ENCODE results near the gene MRPL52. TPM values are rescaled to one million over a fixed set of nuclear protein-coding genes. Genes with fewer than 3 reads are reported as not detected.
A peak's percentile ranks its signal among the peaks of the same experiment; 100 is the strongest.

The MRPL52 gene
- total and polyA plus RNA-seq, 2 of the 13 experiments (the other 11 are each of a cell fraction or from before 2014, with no cell fraction given): 118 to 329 TPM

DNA sequence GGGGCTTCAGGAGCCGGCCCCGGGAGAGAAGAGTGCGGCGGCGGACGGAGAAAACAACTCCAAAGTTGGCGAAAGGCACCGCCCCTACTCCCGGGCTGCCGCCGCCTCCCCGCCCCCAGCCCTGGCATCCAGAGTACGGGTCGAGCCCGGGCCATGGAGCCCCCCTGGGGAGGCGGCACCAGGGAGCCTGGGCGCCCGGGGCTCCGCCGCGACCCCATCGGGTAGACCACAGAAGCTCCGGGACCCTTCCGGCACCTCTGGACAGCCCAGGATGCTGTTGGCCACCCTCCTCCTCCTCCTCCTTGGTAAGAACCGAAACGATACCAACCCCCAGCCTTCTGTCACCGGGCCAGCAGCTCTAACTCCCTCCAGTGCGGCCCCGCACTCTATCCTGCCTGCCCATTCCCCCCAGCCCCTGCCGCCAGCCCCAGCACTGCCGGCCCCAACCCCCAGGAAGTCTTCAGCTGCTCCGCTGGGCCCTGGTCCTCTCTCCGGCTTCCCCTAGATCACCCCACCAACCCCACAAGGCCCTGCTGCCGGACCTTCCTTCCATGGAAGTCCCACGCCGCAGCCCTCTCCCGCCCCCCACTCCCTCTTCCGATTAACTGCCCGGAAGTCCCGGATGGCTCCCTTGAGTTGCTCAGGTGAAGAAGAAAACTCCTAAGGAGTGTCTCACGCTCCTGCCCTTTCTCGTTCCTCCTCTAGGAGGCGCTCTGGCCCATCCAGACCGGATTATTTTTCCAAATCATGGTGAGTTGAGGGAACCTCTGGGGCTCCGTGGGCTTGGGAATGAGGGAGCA lies 42.5 kb downstream of the MRPL52 start (continued):
- TF ChIP-seq ZBED4 (CRISPR knock-in tag; IDR thresholded peaks at IDR 0.05; ENCODE audit: borderline replicate concordance): 0 out of 2 replicates have a peak, but pooled peaks have one; percentile 11
- TF ChIP-seq IKZF5 (CRISPR knock-in tag; IDR thresholded peaks at IDR 0.05): peak; percentile 54; the same call in 1 of the 2 replicates
- TF ChIP-seq MAFK (conservative IDR thresholded peaks at IDR 0.05 in 1 of 2, IDR thresholded peaks at IDR 0.05 in 1 of 2; ENCODE audit: low read length in 2 of 2): no peak
- peak; percentile 21; the same call in 1 of the 2 replicates for TF ChIP-seq MIER2 (CRISPR knock-in tag; IDR thresholded peaks at IDR 0.05)
- peak; percentile 11; the same call in 1 of the 2 replicates for TF ChIP-seq ZBTB3 (CRISPR knock-in tag; IDR thresholded peaks at IDR 0.05; ENCODE audit: borderline replicate concordance, low read depth)
- 0 out of 2 replicates have a peak, but pooled peaks have one; percentile 7 for TF ChIP-seq ZNF709 (CRISPR knock-in tag; IDR thresholded peaks at IDR 0.05)
- 0 out of 2 replicates have a peak, but pooled peaks have one; percentile 38 for TF ChIP-seq BRCA1 (CRISPR knock-in tag; IDR thresholded peaks at IDR 0.05)
- 0 out of 2 replicates have a peak, but pooled peaks have one; percentile 66 for TF ChIP-seq ZSCAN29 (CRISPR knock-in tag; conservative IDR thresholded peaks at IDR 0.05)
- peak; percentile 43; the same call in 1 of the 2 replicates for TF ChIP-seq FOXK1 (CRISPR knock-in tag; IDR thresholded peaks at IDR 0.05; ENCODE audit: borderline replicate concordance, low read depth)
- TF ChIP-seq RFX5 (IDR thresholded peaks at IDR 0.05; ENCODE audit: low read depth, low read length): no peak
- TF ChIP-seq MYC (CRISPR knock-in tag; IDR thresholded peaks at IDR 0.05; ENCODE audit: borderline replicate concordance): peak; percentile 23; the same call in 1 of the 2 replicates
- TF ChIP-seq TARDBP (CRISPR knock-in tag; IDR thresholded peaks at IDR 0.05): peak; percentile 43; the same call in 1 of the 2 replicates
- no peak for TF ChIP-seq ZNF549 (CRISPR knock-in tag; IDR thresholded peaks at IDR 0.05)
- TF ChIP-seq, protein P1, sequence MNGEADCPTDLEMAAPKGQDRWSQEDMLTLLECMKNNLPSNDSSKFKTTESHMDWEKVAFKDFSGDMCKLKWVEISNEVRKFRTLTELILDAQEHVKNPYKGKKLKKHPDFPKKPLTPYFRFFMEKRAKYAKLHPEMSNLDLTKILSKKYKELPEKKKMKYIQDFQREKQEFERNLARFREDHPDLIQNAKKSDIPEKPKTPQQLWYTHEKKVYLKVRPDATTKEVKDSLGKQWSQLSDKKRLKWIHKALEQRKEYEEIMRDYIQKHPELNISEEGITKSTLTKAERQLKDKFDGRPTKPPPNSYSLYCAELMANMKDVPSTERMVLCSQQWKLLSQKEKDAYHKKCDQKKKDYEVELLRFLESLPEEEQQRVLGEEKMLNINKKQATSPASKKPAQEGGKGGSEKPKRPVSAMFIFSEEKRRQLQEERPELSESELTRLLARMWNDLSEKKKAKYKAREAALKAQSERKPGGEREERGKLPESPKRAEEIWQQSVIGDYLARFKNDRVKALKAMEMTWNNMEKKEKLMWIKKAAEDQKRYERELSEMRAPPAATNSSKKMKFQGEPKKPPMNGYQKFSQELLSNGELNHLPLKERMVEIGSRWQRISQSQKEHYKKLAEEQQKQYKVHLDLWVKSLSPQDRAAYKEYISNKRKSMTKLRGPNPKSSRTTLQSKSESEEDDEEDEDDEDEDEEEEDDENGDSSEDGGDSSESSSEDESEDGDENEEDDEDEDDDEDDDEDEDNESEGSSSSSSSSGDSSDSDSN (CRISPR knock-in tag; IDR thresholded peaks at IDR 0.05): peak; percentile 89
- 0 out of 2 replicates have a peak, but pooled peaks have one; percentile 70 for TF ChIP-seq ZNF124 (CRISPR knock-in tag; IDR thresholded peaks at IDR 0.05)
- TF ChIP-seq GABPB1 (CRISPR knock-in tag; IDR thresholded peaks at IDR 0.05): peak; percentile 70
- peak; percentile 71; the same call in 1 of the 2 replicates for TF ChIP-seq TSC22D2 (CRISPR knock-in tag; IDR thresholded peaks at IDR 0.05; ENCODE audit: borderline replicate concordance)
- TF ChIP-seq GMEB1 (CRISPR knock-in tag; IDR thresholded peaks at IDR 0.05; ENCODE audit: borderline replicate concordance): peak; percentile 51; the same call in 1 of the 2 replicates
- no peak for TF ChIP-seq ZC3H13 (CRISPR knock-in tag; IDR thresholded peaks at IDR 0.05)

Measured in HepG2 (cell line).